HG03159 (cell line): ENCODE measurements around the gene CCDC32.
"Not testable (repeated sequence)": the region's sequence is repeated elsewhere in the genome, so short reads cannot be mapped to it uniquely, and the experiment has no call there.

Source experiments
- ATAC-seq: cut with Tn5 transposase; IDR thresholded peaks from one replicate; pipeline ENCODE4 v1.9.1; 2021; ENCODE audit warnings: mild to moderate bottlenecking, moderate library complexity; ENCODE audit not compliant: unreplicated experiment

CCDC32 gene, protein sequence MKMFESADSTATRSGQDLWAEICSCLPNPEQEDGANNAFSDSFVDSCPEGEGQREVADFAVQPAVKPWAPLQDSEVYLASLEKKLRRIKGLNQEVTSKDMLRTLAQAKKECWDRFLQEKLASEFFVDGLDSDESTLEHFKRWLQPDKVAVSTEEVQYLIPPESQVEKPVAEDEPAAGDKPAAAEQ

DNA sequence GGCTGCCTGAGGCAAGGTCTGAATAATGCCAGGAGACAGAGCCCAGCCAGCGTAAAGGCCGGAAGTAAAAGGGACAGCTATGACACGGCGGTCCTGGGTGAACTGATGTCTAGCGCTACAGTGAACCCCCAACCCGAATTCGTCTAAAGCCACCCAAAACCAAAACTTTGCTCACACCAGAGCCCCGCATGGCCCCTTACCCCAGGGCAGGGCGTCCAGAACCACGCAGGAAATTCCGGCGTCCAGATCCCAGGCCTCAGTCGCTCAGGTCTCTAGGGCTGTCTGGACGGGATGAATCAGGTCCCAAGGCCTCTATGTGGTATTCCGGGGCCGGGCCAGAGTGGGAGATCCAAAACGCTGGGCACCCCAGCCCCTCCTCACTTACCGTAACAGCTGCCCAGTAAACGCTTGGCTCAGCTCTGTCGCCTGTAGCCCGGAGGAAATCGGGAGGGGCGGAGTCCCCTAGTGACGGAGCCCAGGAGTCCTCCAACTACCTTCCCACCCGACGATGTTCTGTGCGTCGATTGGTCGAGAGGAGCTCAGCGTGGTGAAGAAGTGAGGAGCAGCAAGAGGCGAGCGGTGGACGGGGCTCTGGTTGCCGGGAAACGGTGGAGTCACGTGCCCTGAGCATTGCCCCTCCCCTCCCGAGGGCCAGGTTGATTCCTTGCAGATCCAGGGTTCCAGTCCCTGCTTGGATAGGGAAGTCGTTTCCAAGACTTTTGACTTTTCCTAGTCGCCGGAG is at the start of gene CCDC32:
CCDC32 (minus strand) TSS at position 452 of the 742 bp plus-strand sequence. CDS start 2,027 bp downstream, outside the sequence.
- ATAC-seq: peak; percentile 92

DNA sequence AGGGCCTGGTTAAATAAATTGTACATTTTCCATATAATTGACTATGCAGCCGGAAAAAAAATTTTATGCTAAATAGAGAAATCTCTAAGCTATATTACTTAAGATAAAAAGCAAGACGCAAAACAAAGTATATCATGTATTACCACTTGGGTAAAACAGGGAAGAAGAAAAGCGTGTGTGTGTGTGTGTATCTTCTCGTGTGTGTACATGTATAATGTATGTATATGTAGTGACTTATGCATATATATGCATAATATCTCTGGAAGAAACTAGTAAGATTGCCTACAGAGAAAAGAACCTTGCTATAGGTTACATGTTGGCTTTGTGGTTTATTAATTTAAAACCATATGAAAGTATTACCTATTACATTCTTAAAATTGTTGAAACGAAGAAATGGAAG is 48.2 kb upstream of the CCDC32 start:
- ATAC-seq: no peak

DNA sequence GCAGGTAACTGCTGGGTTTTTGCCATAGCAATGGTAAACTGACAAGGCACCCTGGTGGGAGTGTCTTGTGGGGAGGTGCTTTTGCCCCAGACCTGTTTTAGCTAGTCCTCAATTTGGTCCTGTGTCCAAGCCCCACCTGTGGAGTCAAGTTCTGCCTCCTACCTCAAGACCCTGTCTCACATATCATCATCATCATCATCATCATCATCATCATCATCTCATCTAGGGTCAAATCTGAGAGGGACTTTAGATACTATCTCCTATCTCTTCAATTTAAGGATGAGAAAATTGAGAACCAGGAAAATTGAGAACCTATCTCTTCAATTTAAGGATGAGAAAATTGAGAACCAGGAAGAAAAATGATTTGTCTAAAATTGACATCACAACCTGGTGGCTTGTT is 39.1 kb upstream of the CCDC32 start:
- ATAC-seq: no peak

DNA sequence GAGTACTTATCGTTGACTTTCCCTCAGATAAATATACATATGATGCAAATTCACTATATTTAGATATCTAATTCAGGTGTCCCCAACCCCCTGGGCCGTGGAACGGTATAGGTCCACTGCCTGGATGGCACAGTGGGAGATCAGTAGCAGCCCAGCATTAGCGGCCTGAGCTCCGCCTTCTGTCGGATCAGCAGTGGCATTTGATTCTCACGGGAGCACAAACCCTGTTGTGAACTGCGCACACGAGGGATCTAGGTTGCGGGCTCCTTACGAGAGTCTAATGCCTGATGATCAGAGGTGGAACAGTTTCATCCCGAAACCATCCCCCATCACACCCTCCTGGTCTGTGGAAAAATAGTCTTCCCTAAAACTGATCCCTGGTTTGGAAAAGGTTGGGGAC is 36.1 kb upstream of the CCDC32 start:
- no peak for ATAC-seq

DNA sequence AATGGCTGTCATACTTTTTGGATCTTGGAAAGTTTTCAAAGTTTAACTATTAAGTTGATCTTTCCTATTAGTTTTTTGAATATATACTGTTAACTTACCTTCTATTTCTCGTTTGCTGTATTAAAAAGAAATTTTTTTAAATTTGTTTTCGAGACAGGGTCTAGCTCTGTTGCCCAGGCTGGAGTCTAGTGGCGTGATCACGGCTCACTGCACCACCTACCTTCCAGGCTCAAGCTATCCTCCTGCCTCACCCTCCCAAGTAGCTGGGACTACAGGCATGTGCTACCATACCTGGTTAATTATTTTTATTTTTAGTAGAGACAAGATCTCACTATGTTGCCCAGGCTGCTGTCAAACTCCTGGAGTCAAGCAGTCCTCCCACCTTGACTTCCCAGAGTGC is 33.8 kb upstream of the CCDC32 start:
- ATAC-seq: no peak

DNA sequence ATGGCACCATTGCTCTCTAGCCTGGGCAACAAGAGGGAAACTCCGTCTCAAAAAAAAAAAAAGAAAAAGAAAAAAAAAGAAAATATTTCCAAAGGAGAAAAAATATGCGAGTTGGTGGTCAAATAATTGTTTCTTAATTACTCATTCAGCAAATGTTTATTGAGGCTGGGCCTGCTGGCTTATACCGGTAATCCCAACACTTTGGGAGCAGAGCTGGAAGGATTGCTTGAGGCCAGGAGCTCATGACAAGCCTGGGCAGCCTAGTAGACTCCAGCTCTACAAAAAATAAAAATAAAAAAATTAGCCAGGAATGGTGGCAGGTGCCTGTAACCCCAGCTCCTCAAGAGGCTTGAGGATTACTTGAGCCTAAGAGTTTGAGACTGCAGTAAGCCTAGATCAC is 33.3 kb upstream of the CCDC32 start:
- ATAC-seq: no peak

DNA sequence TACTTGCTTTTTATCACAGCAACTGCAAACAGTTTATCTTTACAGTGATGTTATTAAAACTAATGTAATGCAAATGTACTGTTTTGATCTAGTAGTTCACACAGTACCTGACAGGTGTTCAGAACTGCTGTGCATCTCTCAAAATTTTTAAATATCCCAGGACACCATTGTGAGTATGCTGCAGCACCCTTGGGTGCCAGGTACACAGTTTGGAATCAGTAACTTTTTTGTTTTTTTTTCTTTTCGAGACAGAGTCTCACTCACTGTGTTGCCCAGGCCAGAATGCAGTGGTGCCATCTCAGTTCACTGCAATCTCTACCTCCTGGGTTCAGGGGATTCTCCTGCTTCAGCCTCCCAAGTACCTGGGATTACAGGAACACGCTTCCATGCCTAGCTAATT is 32.2 kb upstream of the CCDC32 start:
- no peak for ATAC-seq

DNA sequence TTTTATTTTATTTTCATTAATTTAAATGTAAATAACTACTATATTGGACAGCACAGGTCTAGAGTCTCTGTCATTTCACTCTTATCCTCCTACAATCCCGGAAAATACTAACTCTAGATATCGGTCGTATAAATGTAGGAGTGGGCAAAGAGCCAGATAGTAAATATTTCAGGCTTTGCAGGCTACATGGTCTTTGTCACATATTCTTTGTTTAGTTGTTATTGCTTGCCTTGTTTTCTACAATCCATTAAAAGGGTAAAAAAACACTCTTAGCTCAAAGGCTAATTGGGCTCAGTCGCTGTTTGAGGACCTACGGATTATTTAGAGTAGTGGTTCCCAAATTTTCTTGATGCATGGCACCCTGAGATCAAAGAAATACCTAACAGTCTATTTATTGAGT is 30.9 kb upstream of the CCDC32 start:
- no peak for ATAC-seq

DNA sequence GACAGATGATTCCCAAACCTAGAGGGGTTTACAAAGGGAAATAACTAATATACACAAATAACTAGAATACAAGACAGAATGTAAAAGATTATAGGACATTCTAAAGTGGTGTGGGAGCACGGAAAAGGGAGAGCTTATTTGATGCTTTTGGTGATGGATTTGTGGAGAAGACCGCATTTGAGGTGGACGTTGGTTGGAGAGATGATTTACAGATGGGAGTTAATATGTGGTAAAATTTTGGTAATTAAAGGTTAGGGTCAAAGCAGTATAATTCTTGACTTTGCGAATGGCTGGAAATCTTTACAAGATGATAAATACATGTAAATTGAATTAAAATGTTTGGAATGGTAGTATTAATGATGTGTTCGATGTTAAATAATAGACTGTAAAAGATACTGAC is 30.4 kb upstream of the CCDC32 start:
- ATAC-seq: no peak

DNA sequence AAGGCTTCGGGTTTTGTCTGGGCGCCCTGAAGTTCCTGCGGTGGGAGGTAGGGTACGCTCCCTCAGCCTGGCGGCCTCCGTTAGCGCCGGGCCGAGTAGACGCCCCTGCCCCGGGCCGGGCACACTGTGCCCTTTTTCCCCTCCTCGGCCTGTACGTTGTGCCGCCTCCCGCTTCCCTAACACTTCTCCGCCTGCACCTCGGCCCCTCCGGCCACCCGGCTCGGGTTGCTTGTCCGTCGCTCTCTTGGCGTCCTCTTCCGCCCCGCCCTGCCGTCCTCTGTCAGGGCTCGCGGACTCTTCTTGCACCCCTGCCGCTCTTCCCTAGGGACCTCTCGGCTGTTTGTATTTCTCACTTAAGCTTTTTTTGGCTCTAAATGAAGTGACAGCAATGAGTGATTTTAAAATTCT is 29.6 kb upstream of the CCDC32 start:
- ATAC-seq: peak; percentile 32

DNA sequence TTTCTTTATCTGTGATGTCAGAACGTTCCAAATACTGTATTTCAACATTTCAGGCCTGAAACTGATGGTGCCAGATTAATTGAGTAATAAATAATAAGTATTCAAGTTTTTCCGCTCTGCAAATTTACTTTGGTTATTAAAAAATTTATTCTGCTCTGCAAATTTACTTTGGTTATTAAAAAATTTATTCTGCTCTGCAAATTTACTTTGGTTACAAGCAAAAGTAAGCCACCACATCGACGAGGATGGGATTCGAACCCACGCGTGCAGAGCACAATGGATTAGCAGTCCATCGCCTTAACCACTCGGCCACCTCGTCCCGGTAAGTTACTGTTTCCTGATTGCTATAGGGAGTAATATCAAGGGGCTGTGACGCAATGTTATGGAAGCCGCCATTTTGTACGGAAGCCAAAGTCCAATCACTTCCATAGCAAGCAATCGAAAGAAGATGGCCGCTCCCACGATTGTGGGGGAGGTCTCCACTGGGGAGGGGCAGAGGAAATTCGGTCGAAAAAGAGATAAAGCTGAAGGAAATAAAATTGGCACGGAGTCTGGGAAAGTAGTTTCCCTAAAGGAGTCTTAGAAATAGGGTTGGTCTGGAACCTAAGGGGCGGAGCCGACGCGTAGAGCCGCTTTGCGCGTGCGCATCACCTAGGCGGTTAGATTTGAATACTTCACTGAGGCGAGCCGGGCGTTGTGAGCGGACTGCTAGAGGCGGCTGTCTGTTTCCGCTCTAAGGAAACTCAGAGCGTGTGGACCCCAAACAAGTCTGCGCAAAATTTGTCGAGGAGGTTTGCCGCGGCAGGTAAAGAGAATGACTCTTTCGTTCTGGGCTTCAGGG is 29.0 kb upstream of the CCDC32 start, which contains the start of gene KNL1:
KNL1 (plus strand) TSS at position 662 of the 841 bp plus-strand sequence. CDS start 8,683 bp downstream, outside the sequence.
- ATAC-seq: peak; percentile 66

DNA sequence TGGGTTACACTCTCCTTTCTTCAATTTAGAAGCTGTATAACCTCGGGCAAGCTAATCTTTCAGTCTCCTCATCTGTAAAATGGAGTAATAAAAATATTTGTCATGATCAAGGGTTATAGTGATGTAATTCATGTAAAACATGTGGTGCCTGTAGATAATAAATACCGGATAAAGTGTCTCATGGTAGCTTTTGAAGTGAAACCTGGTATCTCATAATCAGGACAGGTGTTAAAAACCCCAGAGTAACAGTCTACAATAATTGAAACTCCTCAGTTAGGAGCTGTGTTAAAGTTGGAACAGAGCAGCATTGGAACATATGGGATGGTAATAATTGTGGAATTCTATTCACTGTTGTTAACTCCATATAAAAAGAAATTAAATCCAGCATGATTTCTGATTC is 28.3 kb upstream of the CCDC32 start:
- no peak for ATAC-seq

DNA sequence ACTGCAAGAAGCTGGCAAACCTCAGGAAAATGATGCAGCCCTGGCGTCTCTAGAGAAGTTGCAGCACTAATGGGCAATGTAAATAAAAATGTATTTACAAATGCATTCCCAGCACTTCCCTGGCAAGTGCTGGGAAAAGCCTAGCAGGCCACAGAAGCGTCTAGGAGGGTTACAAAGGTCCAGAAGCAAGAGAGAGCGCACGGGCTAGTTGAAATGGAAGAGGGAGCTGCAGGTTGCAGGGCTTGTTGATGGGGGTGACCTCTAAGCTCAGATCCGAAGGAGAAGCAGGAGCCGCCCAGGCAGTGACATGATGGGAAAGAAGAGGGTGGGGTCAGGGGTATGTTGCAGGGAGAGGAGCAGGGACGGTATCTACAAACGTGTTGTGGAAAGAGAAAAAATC is 26.5 kb upstream of the CCDC32 start:
- ATAC-seq: no peak

DNA sequence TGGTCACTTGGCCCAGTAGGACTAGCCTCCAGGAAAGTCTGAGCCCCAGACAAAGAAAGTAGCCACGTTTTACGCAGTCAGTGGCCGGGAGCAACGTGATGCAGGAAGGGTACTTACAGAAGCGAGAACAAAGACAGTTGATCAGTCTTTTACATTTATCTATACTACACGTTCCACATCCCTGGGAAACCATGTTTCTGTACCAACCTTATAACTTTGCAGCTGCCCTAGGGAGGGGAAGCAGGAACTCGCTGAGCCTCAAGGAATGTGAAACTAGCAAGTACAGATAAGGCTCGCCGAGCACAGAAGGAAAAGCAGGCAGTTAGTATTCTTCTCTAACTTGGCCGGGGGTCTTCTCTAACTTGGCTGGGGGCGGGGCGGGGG is 25.8 kb upstream of the CCDC32 start:
- ATAC-seq: no peak

DNA sequence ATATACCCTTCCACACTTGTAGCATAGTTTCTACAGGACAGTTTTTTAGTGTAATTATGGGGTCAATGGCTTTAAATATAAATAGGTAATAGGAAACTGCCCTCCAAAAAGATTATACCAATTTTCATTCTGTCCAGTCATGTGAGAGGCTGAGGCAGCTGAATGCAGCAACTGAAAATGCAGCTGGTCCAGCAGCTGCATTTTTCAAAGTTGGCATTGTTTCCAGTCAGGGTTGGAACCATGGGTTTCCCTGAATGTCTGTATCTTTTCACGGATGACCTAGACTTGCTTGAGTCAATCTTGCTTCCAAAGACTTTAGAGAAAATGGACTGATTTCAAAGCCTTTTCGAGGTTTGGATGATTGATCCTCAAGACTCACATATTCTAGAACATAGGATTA is 19.3 kb upstream of the CCDC32 start:
- no peak for ATAC-seq

DNA sequence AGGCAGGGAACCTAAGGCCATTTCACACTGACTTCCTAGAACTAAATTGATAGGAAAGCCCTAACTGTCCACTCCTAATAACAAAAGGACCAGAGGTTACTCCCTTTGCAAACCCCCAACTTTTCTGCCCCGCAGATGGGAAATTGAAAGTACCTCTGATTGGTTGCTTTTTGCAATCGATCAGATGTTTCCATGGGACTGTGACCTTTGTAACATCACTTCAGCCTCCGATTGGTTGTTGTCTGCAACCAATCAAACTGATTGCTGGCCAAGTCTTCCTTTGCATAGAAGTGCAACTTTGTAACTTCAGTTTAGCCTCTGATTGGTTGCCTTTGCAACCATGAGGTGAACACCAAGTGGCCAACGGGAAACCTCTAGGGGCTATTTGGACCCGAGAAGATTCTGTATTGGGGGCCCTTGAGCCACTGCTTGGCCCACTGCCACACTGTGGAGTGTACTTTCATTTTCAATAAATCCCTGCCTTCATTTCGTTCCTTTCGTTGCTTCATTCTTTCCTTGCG is 17.9 kb upstream of the CCDC32 start:
- no peak for ATAC-seq

DNA sequence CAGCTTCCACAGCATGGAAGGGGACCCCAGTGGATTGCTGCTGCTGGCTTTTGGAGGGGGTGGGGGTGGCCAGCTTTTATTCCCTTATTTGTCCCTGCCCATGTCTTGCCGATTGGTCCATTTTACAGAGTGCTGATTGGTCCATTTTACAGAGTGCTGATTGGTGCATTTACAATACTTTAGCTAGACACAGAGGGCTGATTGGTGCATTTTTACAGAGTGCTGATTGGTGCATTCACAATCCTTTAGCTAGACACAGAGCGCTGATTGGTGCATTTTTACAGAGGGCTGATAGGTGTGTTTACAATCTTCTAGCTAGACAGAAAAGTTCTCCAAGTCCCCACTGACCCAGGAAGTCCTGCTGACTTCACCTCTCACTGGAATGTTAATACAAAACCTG is 17.0 kb upstream of the CCDC32 start:
- ATAC-seq: not testable (repeated sequence)

DNA sequence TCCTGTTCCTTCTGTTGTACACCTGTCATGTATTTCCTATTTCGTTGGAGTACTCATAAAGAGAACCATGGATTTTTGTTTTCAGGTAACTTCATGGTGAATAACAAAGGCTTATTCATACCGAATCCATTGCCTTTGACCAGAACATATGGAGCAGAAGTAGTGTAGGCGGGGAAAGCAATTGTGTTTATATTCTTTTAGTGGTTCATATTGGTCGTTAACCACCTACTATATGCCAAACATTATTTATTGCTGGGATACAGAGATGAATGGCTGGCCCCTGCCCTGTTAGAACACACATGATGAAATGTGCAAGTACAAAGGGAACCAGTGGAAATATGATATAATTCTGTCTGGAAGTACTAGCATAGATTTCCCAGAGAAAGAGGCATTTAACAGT is 14.1 kb upstream of the CCDC32 start:
- ATAC-seq: no peak

DNA sequence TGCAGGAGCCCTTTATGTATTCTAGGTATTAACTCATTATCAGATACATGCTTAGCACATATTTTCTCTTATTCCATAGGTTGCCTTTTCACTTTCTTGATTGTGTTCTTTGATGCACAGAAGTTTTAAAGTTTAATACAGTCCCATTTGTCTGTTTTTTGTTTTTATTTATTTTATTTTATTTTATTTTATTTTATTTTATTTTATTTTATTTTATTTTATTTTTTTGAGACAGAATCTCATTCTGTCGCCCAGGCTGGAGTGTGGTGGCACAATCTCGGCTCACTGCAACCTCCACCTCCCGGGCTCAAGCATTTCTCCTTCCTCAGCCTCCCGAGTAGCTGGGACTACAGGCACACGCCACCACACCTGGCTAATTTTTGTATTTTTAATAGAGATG is 12.1 kb upstream of the CCDC32 start:
- not testable (repeated sequence) for ATAC-seq

DNA sequence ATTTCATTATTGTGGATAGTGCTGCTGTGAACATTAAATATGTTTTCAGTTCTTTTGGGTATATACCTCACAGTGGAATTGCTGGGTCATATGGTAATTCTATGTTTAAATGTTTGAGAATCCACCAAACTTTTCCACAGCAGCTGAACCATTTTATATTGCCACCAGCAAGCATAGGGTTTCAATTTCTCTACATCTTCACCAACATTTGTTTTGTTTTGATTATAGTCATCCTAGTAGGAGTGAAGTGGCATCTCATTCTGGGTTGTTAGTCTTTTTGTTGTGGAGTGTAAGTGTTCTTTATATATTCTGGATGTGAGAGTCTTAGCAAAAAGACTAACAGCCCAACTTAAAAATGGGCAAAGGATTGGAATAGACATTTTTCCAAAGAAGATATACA is 10.3 kb upstream of the CCDC32 start:
- ATAC-seq: no peak

DNA sequence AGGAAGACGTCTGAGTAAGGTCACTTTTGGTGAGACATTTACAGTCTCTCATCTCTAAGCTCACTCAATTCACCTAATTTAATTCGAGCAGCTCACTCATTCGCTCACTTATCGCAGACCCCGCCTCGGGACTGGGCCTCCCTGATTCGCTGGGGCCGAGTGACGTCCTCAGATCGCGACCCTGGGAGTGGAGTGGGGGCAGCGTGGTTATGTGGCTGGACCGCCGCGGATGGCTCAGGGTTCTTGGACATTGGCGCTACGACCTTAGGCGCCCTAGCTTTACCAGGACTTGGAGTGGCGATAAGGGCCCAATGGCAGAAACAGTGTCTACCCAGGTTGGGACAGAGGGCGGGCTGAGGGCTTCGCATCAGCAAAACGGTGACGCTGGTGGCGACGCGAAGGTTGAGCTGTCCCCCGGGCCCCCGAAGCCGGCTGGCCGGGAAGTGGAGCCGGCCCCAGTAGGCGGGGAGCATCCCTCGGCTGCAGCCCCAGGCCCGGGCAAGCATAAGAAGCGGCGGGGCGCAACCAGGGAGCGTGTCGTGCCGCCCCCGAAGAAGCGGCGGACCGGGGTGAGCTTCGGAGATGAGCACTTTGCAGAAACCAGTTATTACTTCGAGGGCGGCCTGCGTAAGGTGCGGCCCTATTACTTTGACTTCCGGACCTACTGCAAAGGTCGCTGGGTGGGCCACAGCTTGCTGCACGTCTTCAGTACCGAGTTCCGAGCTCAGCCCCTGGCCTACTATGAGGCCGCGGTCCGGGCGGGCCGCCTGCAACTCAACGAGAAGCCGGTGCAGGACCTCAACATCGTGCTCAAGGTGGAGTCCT is 4.5 kb upstream of the CCDC32 start, which contains the start of gene RPUSD2:
RPUSD2 (plus strand) TSS at position 171 of the 825 bp plus-strand sequence; CDS start at position 210, 39 bp downstream.
- ATAC-seq: peak; percentile 48
